ENCODE data around the gene CARM1.

DNA sequence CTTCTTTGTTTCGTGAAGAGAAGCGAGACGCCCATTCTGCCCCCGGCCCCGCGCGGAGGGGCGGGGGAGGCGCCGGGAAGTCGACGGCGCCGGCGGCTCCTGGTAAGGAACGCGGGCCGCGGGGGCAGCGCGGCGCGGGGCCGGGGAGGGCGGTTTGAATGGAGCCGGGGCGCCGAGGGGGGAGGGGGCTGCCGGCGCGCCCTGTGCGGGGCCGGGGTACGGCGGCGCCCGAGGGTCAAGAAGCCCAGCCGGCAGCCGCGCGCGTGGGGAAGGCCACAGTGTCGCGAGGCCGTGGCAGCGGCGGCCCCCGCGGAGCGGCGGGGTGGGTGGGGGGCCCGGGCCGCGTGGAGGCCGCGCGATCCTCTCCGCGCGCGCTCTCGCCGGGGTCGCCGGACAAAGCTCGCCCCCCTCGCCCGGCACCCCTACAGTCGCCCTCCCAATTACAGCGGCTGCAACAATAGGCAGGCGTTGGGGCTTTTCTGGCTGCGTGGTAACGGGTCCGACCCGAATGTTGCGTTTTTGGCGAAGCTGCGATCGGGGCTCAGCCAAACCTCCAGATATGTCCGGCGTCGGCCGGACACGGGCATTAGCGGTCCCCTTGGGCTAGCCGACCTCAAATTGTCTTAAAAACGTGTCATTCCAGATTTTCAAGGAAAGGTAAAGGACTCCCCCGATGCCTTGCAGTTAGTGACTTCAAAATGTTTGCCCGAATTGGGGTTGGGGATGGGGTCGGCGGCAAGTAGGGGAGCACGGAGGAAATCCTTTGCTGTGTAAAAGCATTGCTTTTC is 89.9 kb downstream of the CARM1 start:
- TF ChIP-seq, protein P1, sequence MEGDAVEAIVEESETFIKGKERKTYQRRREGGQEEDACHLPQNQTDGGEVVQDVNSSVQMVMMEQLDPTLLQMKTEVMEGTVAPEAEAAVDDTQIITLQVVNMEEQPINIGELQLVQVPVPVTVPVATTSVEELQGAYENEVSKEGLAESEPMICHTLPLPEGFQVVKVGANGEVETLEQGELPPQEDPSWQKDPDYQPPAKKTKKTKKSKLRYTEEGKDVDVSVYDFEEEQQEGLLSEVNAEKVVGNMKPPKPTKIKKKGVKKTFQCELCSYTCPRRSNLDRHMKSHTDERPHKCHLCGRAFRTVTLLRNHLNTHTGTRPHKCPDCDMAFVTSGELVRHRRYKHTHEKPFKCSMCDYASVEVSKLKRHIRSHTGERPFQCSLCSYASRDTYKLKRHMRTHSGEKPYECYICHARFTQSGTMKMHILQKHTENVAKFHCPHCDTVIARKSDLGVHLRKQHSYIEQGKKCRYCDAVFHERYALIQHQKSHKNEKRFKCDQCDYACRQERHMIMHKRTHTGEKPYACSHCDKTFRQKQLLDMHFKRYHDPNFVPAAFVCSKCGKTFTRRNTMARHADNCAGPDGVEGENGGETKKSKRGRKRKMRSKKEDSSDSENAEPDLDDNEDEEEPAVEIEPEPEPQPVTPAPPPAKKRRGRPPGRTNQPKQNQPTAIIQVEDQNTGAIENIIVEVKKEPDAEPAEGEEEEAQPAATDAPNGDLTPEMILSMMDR (conservative IDR thresholded peaks at IDR 0.05), result no peak
- no peak for TF ChIP-seq EZH2 (IDR thresholded peaks at IDR 0.05; ENCODE audit: low read depth)
